ENCODE results near the gene TIMP2. TPM values are rescaled to one million over a fixed set of nuclear protein-coding genes. Genes with fewer than 3 reads are reported as not detected.

TIMP2 gene
- total and polyA plus RNA-seq, 2 experiments from 2014 or later, result 20.9 to 63.3 TPM

GRCh38 chr17:78834571-78834970, 90.6 kb downstream of the TIMP2 start:
- WGBS (ENCODE audit: low lambda C conversion rate, missing lambda C conversion rate), result 95% methylated on average over 8 of the region's 8 CpGs

DNA sequence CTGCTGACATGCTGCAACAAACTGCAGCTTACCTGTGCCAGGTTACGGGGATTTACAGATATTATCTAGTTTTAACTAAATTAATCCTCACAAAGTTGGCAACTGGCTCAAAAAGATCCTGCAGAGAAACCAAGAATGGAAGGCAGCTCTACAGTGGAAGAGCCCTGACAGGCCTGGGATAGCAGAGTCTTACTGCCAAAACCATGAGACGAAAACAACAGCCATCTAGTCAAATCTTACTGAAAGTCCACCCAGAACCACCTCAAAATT, 92.7 kb downstream of the TIMP2 start:
- H2AFZ ChIP-seq, result no peak overlapping the region
- no peaks in the 10 kb centered on the region for H4K20me1 ChIP-seq (ENCODE audit: insufficient read depth, poor library complexity, severe bottlenecking)
- 97% methylated on average over 2 of the region's 2 CpGs for WGBS (ENCODE audit: low lambda C conversion rate, missing lambda C conversion rate)
- TF ChIP-seq EZH2phosphoT487 (IDR thresholded peaks at IDR 0.05; ENCODE audit: low read depth, severe bottlenecking, unreplicated experiment) (no peak), EZH2 (IDR thresholded peaks at IDR 0.05; ENCODE audit: borderline replicate concordance) (no peak), CTCF (IDR thresholded peaks at IDR 0.05; ENCODE audit: poor library complexity) (no peak)
- no peaks in the 10 kb centered on the region for H3K4me1 ChIP-seq (ENCODE audit: insufficient read depth)
- no peaks in the 10 kb centered on the region for H3K9me2 ChIP-seq (replicated peaks; ENCODE audit: insufficient read depth)
- no peaks in the 10 kb centered on the region for H3K9me3 ChIP-seq (ENCODE audit: low read depth)
- H3K36me3 ChIP-seq (replicated peaks; ENCODE audit: insufficient read depth, low read depth), result peaks cover 8% of the 10 kb centered on the region
- no peak overlapping the region for H3K4me3 ChIP-seq
- H3K79me2 ChIP-seq, result peaks cover 61% of the 10 kb centered on the region
- H3K4me2 ChIP-seq, result no peak overlapping the region
- H3K27ac ChIP-seq, result no peak overlapping the region
- no peaks in the 10 kb centered on the region for H3K27me3 ChIP-seq
- DNase-seq (ENCODE audit: low spot score), result no peak

More at GRCh38 chr17:78834571-78834970, 90.6 kb downstream of the TIMP2 start:
- Histone ChIP-seq H3K36me3 (replicated peaks; ENCODE audit: insufficient read depth, low read depth) (peaks cover 8% of the 10 kb centered on the region), H3K9me2 (replicated peaks; ENCODE audit: insufficient read depth) (no peaks in the 10 kb centered on the region), H4K20me1 (ENCODE audit: insufficient read depth, poor library complexity, severe bottlenecking) (peaks cover 12% of the 10 kb centered on the region), H3K9me3 (ENCODE audit: low read depth) (no peaks in the 10 kb centered on the region), H3K79me2 (peaks cover 73% of the 10 kb centered on the region), H3K4me1 (ENCODE audit: insufficient read depth) (peaks cover 6% of the 10 kb centered on the region), H3K27ac (no peak overlapping the region), H3K4me3 (no peak overlapping the region), H2AFZ (no peak overlapping the region), H3K27me3 (no peaks in the 10 kb centered on the region), H3K4me2 (no peak overlapping the region)
- no peak for DNase-seq (ENCODE audit: low spot score)
- TF ChIP-seq EZH2 (IDR thresholded peaks at IDR 0.05; ENCODE audit: borderline replicate concordance) (no peak), CTCF (IDR thresholded peaks at IDR 0.05; ENCODE audit: poor library complexity) (no peak), EZH2phosphoT487 (IDR thresholded peaks at IDR 0.05; ENCODE audit: low read depth, severe bottlenecking, unreplicated experiment) (no peak)

- Histone ChIP-seq H3K4me2 (no peak overlapping the region), H3K9me3 (ENCODE audit: low read depth) (no peaks in the 10 kb centered on the region), H3K36me3 (replicated peaks; ENCODE audit: insufficient read depth, low read depth) (peaks cover 8% of the 10 kb centered on the region), H3K27ac (no peak overlapping the region), H3K4me1 (ENCODE audit: insufficient read depth) (no peaks in the 10 kb centered on the region), H3K27me3 (no peaks in the 10 kb centered on the region), H3K9me2 (replicated peaks; ENCODE audit: insufficient read depth) (no peaks in the 10 kb centered on the region), H4K20me1 (ENCODE audit: insufficient read depth, poor library complexity, severe bottlenecking) (no peaks in the 10 kb centered on the region), H2AFZ (no peak overlapping the region), H3K79me2 (peaks cover 55% of the 10 kb centered on the region), H3K4me3 (no peak overlapping the region)
- no peak for DNase-seq (ENCODE audit: low spot score)
- TF ChIP-seq CTCF (IDR thresholded peaks at IDR 0.05; ENCODE audit: poor library complexity) (no peak), EZH2phosphoT487 (IDR thresholded peaks at IDR 0.05; ENCODE audit: low read depth, severe bottlenecking, unreplicated experiment) (no peak), EZH2 (IDR thresholded peaks at IDR 0.05; ENCODE audit: borderline replicate concordance) (no peak)
- WGBS (ENCODE audit: low lambda C conversion rate, missing lambda C conversion rate), result 82% methylated on average over 15 of the region's 15 CpGs
Measured at GRCh38 chr17:78831688-78832540, 93.3 kb downstream of the TIMP2 start.
